Stimulated activated CD4-positive, alpha-beta T cell treated with anti-CD3 and anti-CD28 coated beads, TNF-alpha, amount 100 ng/mL, for 24 hours (primary cell): ENCODE measurements around the gene MARK2.
"Not testable (repeated sequence)": the region's sequence is repeated elsewhere in the genome, so short reads cannot be mapped to it uniquely, and the experiment has no call there.

Source experiments
- DNase-seq, 3 experiments: peaks; one replicate each; pipeline ENCODE4 v3.0.0-alpha.2; 2020; ENCODE audit warnings: low read depth in 3 of 3

The MARK2 gene

DNA sequence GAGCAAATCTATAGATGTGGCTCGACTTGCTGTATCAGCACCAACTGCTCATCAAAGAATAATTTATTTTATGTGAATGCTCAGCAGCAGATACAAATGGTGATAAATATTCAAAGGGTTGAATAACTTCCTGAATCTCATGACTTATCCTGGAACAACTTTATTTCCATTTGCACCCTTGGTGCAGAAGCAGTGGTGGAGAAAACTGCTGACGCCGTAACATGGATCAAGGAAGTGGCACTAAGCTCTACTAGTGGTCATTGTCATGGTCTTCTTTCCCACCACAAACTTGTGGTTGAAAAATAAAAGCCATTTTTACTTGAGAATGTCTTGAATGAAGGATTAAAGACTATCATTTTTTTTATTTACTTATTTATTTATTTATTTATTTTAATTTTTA, 14.6 kb downstream of the MARK2 start:
- no peak for DNase-seq

DNA sequence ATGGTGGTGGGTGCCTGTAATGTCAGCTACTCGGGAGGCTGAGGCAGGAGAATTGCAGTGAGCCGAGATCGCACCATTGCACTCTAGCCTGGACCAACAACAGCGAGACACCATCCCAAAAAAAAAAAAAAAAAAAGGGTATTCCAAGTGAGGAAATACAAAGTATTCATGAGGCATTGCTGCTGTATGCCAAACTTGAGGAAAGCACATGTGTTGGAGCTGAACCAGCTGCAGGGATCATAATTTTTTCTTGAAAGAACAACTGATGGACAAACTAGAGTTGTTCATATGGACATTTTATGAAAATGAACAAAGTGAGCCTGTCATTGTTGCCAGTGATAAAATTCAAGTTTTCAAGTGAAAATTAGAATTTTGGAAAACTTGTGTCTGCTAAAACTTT, 15.8 kb downstream of the MARK2 start:
- DNase-seq: no peak

DNA sequence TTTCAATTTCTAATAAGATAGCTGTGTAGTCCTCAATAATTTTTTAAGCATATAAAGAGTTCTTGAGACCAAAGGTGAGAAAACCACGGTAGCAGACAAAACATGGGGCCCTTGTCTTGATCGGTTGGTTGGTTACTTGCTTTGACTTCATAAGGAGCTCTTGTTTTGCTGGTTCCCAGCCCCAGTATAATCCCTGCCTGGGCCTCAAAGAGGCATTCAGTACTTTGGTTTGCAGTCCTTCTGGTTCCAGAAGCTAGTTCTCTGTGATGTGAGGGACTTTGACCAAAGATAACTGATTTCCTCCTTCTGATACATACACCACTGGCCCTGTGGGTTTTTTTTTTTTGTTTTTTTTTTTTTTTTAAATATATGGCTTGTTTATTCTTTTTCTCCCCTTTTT, 17.1 kb downstream of the MARK2 start:
- no peak for DNase-seq

DNA sequence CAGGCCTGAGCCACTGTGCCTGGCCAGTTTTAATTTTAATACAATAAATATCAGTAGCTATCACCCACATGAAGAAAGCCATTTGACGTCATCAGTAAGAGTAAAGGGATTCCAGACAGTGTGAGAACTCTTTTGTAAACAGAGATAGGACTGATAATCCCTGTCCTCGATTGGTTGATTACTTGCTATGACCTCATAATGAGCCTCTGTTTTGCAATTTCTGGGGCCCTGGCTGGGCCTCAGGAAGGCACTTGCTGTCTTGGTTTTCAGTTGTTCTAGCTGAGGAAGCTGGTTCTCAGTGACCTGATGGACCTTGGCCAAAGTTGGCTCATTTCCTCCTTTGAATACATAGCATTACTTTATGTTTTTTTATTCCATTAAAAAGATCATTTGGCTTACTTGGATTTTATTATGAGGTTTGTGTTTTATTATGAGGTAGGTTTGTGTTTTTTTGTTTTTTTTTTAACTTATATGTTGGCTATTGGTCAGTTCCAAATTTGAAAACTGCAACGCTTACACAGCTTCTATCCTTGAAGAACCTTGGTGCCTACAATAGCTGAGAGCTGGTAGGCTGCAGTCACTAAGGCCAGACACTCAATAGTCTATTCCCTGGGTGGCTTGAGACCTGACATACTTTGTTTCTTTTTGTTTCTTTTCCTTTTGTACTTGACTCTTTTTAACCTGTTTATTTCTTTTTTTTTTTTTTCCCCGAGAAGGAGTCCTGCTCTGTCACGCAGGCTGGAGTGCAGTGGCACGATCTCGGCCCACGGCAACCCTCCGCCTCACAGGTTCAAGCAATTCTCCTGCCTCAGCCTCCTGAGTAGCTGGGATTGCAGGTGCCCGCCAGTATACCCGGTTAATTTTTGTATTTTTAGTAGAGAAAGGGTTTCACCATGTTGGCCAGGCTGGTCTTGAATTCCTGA, 20.0 kb downstream of the MARK2 start:
- DNase-seq: no peak

DNA sequence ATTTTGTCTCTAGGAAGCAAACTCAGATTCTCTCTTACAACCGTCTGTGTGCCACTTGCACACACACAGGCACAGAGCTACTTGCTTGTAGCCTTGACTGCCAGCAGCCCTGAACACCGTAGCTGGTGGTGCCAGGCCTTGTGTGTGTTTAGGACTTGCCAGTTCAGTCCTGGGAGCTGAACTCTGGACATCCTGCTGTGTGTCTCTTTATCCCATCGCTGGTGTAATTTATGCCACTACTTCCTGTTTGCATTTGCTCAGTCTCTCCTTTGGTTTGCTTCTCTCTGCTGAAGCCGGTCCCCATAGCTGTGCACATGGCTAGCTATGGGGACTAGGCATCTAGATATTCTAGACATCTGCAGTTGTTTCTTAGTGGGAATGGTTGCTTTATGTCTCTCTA, 24.0 kb downstream of the MARK2 start:
- DNase-seq: no peak

DNA sequence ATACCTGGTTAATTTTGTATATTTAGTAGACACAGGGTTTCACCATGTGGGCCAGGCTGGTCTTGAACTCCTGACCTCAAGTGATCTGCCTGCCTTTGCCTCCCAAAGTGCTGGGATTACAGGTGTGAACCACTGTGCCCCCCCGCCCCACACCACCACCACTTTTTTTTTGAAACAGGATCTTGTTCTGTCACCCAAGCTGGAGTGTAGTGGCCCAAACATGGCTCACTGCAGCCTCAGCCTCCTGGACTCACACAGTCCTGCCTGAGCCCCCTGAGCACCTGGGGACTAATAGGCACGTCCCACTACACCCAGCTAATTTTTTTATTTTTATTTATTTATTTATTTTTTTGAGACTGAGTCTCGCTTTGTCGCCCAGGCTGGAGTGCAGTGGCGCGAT, 24.7 kb downstream of the MARK2 start:
- DNase-seq: not testable (repeated sequence)

DNA sequence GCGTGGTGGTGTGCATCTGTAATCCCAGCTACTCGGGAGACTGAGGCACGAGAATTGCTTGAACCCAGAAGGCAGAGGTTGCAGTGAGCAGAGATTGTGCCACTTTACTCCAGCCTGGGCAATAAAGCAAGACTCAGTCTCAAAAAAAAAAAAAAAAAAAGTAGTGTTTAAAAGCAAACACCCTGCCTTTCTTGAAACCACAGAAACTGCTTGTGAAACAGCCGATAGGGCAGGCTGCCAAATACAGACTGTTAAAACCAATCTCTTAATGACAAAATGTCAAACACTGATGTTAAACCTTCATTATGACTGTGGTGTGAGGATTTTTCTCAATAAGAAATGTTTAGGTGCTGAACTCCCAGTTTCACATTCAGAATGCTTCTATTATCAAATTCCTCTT, 27.3 kb downstream of the MARK2 start:
- peak; percentile 67 to 77 (median 74) for DNase-seq

DNA sequence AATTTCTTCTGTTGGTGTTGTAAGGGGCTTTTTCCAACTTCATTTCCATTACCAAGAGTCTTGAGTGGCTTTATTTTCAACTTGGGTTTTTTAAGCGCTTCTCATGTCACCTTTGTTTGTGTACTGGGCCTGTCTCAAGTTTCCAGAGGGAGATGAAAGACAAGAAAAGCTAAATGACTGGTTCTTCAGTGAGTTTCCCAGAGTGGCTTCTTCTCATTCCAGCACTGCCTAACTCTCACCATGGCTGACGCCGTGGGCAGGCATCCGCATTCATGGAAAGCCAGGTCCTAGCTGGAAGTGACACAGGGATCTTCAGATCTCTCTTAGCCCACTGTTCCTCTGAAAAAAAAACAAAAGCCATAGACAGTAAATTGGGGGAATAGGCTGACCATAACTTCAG, 28.6 kb downstream of the MARK2 start:
- DNase-seq: no peak

DNA sequence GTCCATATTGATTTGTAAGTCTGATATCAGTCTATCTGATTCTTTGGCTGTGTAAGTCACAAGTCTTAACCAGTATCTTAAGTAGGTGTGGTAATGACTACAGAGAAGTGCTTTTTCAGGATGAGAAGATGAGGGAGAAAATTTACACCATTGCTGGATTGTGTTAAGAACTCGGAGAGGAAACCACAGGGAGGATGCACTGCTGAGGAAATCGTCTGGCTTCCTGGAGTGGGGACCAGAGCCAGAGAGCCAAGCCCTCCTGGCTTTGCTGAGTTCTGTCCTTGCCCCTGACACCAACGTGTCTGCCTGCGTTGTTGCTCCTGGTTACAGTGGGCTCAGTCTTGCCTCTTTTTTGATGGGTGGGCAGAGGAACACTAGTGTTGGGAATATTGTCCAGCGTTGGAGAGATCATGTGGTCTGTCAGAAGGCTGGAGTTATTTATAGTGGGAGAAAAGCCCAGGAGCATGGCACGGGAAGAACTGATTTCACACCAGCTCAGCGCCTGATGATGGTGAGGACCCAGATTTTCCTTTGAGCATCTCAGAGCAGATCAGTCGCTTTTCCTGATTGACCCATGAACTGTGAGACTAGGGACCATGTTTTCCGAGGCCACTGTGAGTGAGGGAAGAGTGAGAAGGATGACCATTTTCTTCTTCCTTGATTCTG, 29.6 kb downstream of the MARK2 start:
- DNase-seq: no peak

DNA sequence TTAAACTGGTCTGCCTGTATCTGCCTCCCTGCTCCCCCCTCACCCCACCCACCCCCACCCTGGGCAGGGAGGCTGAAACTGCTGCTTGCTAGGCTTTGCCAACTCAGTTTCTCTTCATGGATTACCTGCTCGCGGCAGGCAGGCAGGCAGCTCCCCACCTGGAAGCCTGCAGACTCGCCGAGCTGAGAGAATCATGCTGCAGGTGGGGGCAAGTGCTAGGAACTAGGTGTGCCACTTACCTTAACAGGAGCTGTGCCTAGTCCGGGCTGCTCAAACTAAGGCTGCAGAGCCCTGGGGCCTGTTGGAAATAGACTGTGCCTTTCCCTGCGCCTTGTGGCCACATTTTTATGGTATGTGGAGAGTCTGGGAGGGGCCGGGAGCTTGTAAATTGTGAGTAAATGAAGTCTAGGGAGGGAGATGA, 30.3 kb downstream of the MARK2 start:
- DNase-seq: no peak

DNA sequence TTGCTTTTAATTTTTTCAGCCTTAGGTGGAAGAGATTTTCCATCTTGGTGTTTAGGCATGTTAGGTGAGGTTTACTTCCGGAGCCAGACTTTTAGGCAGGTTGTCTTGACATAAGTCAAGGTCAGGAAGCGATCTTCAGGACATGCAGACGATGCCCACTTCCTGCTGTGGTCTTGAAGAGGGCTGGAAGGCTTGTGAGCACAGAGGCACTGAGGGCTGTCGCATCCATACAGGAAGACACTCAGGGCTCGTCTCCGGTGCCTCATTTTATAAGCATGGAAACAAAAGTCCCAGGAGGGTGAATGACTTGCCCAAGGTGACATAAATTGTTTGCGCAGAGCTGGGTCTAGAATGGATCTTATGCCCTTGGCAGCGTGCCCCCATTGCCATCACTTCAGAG, 30.8 kb downstream of the MARK2 start:
- DNase-seq: peak in 1 of 3 experiments; percentile 11

DNA sequence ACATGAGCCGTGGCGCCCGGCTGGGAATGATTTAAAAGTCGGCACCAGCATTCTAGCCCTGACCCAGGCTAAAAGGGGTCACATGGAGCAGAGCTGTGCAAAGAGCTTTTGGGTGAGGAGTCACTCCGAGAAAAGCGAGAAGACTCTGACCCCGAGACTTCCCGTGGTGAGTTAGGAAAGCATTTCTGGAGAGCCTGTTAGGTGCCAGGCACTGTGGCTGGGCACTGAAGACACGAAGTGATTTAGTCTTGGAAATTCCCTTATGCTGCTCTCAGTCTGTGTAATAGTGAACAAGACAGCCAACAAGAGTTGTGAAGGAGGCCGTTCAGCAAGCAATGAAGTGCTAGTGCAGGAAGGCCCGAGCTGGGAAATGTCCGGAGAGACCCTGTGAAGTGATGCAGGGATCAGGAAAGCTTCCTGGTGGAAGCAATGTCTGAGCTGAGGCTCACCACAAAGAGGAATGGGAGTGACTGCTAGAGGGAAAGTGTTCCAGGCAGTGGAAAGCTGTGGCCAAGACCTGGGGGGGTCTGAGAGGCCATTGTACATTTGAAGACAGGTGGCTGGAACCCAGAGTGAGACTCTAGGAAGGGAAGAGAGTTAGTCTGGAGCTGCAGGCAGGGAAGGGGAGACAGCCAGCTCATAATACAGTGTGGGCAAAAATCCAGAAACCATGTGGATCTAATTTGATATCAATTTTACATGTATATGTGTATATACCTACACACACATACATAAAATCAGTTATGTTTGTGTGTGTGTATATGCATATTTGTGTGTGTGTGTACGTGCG, 31.6 kb downstream of the MARK2 start:
- no peak for DNase-seq

DNA sequence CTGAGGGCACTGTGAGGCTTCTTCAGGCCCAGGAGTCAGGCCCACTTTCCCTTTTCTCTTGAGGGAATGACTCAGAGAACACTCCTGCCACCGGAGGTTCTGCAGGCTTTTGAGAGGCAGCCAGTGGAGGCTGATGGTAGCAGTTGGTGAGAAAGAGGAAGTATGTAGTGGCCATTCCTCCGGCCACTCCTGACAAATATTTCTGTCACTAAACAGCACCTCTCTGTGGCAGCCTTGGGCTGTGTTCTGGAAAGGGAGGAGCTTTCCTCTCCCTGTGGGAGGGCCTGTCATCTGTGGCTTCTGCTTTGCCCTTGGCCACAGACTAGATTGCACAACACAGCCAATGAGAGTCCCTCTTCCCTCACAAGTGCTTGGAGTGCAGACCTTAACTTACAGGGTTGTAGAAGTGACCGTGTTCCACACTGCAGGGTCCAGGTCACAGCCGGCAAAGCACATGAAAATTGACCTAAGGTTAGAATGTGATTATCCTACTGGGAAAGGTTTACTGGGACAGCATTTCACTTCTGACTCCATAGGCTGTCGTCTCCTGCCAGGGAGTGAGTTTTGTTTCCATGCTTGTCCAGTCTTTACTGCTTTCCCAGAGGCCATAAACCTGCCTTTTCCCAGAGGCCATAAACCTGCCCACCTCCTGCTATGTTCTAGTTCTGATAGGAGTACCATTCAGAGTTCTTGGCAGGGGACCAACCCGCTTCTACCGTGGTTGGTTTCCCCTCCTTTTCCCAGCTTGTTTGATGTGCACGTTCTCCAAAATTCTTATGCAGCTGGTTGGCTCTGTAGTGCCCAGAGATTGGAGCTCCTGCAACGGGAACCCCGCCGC, 33.3 kb downstream of the MARK2 start:
- DNase-seq: peak in 1 of 3 experiments; percentile 21

DNA sequence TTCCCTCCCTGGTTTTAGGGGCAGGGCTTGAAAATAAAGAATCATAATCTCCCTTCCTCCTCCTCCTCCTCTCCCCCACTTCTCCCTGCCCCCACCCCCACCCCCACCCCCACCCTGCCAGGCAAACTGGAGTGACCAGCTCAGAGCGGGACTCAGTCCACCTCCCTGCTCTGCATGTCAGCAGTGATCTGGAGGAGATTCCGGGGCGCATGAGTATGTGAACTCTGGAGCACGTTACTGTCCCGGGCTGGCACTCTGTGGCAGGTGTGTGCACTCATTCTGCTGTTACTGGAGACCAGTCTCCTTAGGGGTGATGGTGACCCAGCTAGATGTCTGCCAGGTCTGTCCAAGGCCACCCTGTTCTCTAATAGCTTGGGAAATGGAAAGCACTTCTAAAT, 33.9 kb downstream of the MARK2 start:
- DNase-seq: no peak

DNA sequence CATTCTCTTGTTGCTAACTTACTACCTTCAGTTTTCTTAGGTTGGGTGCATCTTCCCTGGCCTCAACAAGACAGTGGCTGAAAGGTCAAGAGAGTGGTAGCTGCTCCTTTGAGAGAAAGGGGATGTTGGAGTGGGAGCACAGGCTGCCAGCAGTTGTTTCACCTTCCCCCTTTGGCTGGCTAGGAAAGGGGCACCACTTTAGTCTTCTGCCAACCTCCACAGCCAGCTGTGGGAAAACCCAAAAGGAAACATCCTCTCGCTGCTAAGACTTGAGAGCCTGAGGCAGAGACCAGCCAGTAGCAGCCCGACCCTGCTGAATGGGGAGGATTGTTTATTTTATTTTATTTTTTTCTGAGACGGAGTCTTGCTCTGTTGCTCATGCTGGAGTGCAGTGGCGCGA, 34.4 kb downstream of the MARK2 start:
- no peak for DNase-seq

DNA sequence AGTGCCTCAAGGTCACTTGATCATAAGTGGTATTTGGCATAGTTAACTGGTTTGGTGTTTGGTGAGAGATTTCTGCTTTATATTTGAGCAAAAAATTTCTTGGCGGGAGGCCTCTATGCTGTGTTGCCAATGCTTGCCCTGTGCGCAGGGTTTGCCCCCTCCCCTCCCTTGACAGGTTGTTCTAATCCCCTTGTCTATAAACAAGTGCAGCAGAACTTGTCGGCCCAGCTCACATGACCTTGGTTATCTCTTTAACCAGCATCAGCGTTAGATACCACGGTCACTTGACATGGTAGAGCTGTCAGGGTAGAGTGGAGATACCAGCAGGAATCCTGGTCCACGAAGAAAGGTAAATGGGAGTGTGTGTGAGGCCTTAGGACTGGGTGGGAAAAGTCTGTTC, 35.6 kb downstream of the MARK2 start:
- no peak for DNase-seq

DNA sequence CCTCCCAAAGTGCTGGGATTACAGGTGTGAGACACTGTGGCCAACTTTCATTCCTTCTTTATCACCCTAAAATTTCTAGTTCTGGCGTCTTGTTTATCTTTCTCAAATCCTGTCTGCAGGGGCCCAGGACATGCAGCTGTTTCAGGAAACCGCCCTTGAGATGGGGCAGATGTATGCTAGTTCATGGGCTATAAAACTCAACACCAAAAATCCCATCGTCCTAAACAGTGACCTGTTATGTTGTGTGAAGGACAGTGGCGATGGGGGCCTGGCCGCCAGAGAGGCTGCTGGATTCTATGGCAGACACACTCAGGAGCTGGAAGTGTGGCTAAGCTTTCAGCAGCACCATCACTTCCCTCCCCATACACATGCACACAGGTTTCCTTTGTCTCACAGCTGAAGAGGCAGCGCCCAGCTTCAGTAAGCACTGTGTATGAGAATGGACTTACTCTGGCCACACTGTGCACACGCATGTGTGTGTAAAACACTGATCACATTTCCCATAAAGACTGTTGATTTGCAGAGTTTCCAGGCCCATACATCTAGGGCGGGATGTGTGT, 36.7 kb downstream of the MARK2 start:
- DNase-seq: no peak

DNA sequence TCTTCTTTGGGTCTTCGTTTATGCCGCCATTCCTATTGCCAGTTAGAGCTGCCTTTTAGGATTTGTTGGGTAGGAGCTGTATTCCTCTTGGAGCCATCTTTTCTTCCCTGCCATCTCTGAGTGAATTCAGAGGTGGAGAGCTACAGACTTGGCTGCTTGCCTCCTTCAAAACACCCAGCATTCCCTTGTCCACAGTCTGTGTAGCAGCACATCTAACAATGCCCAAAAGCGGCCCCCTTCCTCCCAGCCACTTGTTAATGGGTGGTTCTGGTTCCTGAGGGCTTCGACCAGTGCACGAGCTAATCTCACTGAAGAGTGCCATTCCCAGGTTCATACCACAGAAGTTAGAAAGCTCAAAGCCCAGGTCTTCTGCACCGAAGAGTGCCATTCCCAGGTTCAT, 37.7 kb downstream of the MARK2 start:
- DNase-seq: no peak

DNA sequence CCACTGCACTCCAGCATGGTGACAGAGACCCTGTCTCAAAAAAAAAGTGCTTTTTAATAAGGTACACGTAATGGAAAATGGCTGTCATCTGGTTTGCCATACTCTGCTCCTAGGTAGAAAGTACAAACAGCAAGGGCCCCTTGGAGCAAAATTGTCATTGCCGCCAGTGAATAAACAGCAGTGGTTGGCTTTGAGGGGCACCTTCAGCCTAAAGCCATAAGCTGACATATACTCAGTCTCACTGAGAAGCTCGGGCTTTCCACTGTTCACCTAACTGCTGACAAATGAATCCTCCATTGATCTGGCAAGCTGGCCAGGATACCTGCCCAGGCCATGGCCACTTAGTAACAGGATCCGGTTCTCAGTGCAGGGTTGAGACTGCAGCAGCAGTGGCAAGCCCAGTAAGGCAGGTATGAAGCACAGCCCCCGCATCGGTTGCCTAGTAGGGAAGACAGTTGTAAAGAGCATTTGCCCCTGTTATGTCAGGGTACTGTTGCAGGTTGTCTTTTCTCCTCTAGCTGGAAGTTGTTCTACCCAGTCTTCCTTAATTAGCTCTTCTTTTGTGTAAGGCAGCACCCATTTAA, 38.8 kb downstream of the MARK2 start:
- no peak for DNase-seq

DNA sequence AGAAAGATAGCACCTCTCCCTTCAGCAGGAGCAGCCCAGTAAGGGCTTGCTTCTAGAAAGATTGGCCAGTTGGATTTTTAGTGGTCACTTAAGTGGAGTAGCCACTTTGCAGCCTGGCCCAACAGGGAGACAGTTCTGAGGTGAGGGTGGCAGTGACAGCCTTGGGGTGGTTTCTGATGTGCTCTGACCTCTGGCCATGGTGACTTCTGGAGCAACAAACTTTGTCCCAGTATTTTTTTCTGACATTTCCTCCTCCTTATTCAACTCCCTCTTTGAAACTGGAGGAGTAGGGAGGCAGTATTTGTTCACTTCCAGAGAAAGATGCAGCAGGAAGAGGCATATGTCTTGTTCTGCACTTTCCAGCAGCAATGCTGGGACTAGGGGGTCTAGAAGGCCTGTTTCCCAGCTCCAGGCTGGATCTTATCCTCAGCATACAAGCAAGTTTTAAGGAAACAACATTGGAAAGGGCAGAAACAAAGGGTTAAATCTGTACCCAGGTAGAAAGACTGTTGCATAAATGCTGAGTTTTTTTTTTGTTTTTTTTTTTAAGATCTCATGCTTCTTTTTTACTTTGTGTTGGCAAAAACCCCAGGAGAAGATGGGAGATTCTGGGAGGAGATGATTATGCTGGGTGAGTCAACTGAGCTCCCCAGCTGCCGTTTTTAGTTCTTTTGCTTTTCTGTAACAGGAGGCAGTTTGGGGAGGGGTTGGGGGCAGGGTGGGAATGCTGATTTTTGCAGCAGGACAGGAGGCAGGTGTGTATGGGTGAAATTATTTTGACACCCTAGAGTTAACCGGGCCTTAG, 40.9 kb downstream of the MARK2 start:
- no peak for DNase-seq
